Measurements from ENCODE around the gene TREML4. TPM values are rescaled to one million over a fixed set of nuclear protein-coding genes. Genes with fewer than 3 reads are reported as not detected.
"Not testable (repeated sequence)": the region's sequence is repeated elsewhere in the genome, so short reads cannot be mapped to it uniquely, and the experiment has no call there.

TREML4 gene
- total and polyA plus RNA-seq, 12 donors, result 0.04 TPM; not detected in 11

GRCh38 chr6:41232667-41233066 is 4.5 kb downstream of the TREML4 start:
- TF ChIP-seq CTCF (IDR thresholded peaks at IDR 0.05), result no peak
- intact Hi-C loops (cut with DNase I), result no loop called here
- H3K27me3 ChIP-seq, result peaks cover 0 to 25% (median 15%) of the 10 kb centered on the region in 7 donors
- H3K9me3 ChIP-seq, result no peaks in the 10 kb centered on the region
- H3K36me3 ChIP-seq, result no peaks in the 10 kb centered on the region
- DNase-seq (no peak), ATAC-seq (no peak)
- no peaks in the 10 kb centered on the region for H3K4me1 ChIP-seq
- H3K4me3 ChIP-seq, result no peak overlapping the region
- H3K27ac ChIP-seq, result no peak overlapping the region
- WGBS, 2 donors, result 79 to 84% methylated on average over 6 of the region's 6 CpGs

- no peak for ATAC-seq
These were observed 8.1 kb downstream of the TREML4 start for GRCh38 chr6:41236276-41236675.

GRCh38 chr6:41237128-41237527 is 9.0 kb downstream of the TREML4 start:
- Histone ChIP-seq H3K27me3 (peaks cover 0 to 46% (median 37%) of the 10 kb centered on the region in 7 donors), H3K4me1 (peaks cover 0 to 5% (median 0%) of the 10 kb centered on the region in 9 donors), H3K36me3 (no peaks in the 10 kb centered on the region), H3K9me3 (no peaks in the 10 kb centered on the region), H3K27ac (no peak overlapping the region), H3K4me3 (no peak overlapping the region)
- ATAC-seq (no peak), DNase-seq (no peak)
- TF ChIP-seq CTCF (IDR thresholded peaks at IDR 0.05), result no peak
- intact Hi-C loops (cut with DNase I), result no loop called here
- 71 to 77% methylated on average over 5 of the region's 5 CpGs for WGBS, 2 donors

More at GRCh38 chr6:41236276-41236675, 8.1 kb downstream of the TREML4 start:
- H3K4me3 ChIP-seq, result no peak overlapping the region
- 79 to 89% methylated on average over 4 of the region's 4 CpGs for WGBS, 2 donors
- no peak for TF ChIP-seq CTCF (IDR thresholded peaks at IDR 0.05)
- no peak for DNase-seq
- H3K27me3 ChIP-seq, result peaks cover 0 to 44% (median 32%) of the 10 kb centered on the region in 7 donors
- H3K36me3 ChIP-seq, result no peaks in the 10 kb centered on the region
- peaks cover 0 to 5% (median 0%) of the 10 kb centered on the region in 9 donors for H3K4me1 ChIP-seq
- H3K27ac ChIP-seq, result no peak overlapping the region
- intact Hi-C loops (cut with DNase I), result no loop called here
- no peaks in the 10 kb centered on the region for H3K9me3 ChIP-seq

GRCh38 chr6:41239467-41240159 is 11.5 kb downstream of the TREML4 start:
- Histone ChIP-seq H3K9me3 (no peaks in the 10 kb centered on the region), H3K27ac (no peak overlapping the region), H3K27me3 (peaks cover 0 to 46% (median 39%) of the 10 kb centered on the region in 7 donors), H3K4me3 (no peak overlapping the region), H3K36me3 (no peaks in the 10 kb centered on the region), H3K4me1 (peaks cover 0 to 5% (median 0%) of the 10 kb centered on the region in 9 donors)
- no peak for TF ChIP-seq CTCF (IDR thresholded peaks at IDR 0.05)
- 7 to 8% methylated on average over 22 of the region's 22 CpGs for WGBS, 2 donors
- no peak for ATAC-seq
- intact Hi-C loops (cut with DNase I), result no loop called here
- no peak for DNase-seq

GRCh38 chr6:41246529-41246928 is 18.4 kb downstream of the TREML4 start:
- H3K27me3 ChIP-seq, result peaks cover 0 to 15% (median 5%) of the 10 kb centered on the region in 7 donors

More at GRCh38 chr6:41246529-41246928, 18.4 kb downstream of the TREML4 start:
- H3K27ac ChIP-seq; H3K9me3 ChIP-seq; H3K36me3 ChIP-seq; DNase-seq; intact Hi-C loops (cut with DNase I); H3K4me3 ChIP-seq; H3K4me1 ChIP-seq; ATAC-seq: not testable (repeated sequence)
- WGBS, 2 donors, result 100% methylated on average over 2 to 4 of the region's 4 CpGs
